D341Med (cell line): ENCODE results near the gene GPR141.

Experiments
- DNase-seq: peaks from one replicate; pipeline ENCODE4 v3.0.0; 2012; ENCODE audit warnings: low spot score

GPR141 gene

DNA sequence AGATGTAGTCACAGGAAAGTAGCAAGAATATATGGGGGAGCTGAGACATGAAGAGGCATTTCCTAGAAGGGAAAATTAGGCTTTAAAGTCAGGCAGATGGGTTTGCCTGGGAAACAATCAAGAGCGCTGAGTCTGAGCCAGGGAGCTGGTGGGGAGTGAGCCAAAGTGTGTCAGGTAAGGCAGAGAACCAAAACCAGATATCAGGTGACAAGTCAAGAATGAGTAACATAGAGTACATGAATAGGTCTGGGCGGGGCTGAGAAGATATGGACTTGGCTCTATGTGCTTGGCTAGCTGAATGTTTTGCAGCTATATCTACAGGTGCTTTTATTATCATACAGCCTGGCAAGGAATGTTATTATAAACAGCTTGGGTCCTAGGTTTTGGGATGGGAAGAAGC lies 49.3 kb downstream of the GPR141 start:
- no peak for DNase-seq

DNA sequence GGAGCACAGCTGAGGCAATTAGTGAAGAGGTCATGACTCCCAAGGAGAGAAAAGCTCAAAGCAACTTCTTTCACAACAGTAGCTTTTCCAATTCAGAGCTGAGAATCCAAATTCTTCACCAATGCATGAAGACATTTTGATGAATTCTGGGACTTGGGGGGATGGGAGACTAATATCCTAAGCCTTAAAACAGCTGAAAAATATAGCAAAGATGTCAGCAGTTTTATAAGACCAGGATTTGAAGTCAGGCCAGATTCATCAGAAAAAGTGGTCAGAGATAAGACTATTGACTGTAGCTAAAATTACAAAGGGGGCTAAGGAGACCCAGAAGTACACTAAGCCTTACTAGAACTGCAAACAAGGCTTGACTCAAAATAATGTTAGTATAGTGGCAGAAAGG lies 51.6 kb downstream of the GPR141 start:
- DNase-seq = no peak

GRCh38 chr7:37738321-37738720 lies 54.8 kb downstream of the GPR141 start:
- DNase-seq = no peak

- no peak for DNase-seq
Observed at GRCh38 chr7:37740398-37740797, 56.8 kb downstream of the GPR141 start.

GRCh38 chr7:37741776-37742175 lies 58.2 kb downstream of the GPR141 start:
- no peak for DNase-seq

- no peak for DNase-seq
Observed at GRCh38 chr7:37751096-37751495, 67.5 kb downstream of the GPR141 start.

- no peak for DNase-seq
Observed at GRCh38 chr7:37753398-37754050, 70.0 kb downstream of the GPR141 start.

GRCh38 chr7:37756797-37757551 lies 73.4 kb downstream of the GPR141 start:
- no peak for DNase-seq

- no peak for DNase-seq
Observed at GRCh38 chr7:37757563-37757962, 74.0 kb downstream of the GPR141 start.

GRCh38 chr7:37758501-37759045 lies 75.0 kb downstream of the GPR141 start:
- no peak for DNase-seq

- peak; percentile 87 for DNase-seq
Observed at GRCh38 chr7:37759526-37759925, 76.0 kb downstream of the GPR141 start.

DNA sequence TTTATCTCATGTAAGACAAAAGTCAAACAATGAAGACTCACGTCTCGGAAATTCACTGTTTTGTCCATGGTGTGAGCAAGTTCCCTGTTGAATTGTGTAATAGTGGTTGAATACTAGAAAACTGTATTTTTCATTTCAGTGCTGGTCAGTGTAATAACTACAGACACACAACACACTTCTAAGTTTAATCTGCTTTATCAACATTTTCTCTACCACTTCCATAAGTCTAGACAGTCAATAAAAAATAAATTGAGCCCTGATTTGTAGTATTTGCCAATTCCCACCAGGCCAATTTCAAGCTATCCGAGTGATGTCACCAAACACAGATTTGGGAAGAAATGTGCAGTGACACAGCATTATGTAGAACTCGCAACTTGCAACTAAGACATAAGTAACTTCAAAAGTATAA lies 81.9 kb downstream of the GPR141 start:
- no peak for DNase-seq

DNA sequence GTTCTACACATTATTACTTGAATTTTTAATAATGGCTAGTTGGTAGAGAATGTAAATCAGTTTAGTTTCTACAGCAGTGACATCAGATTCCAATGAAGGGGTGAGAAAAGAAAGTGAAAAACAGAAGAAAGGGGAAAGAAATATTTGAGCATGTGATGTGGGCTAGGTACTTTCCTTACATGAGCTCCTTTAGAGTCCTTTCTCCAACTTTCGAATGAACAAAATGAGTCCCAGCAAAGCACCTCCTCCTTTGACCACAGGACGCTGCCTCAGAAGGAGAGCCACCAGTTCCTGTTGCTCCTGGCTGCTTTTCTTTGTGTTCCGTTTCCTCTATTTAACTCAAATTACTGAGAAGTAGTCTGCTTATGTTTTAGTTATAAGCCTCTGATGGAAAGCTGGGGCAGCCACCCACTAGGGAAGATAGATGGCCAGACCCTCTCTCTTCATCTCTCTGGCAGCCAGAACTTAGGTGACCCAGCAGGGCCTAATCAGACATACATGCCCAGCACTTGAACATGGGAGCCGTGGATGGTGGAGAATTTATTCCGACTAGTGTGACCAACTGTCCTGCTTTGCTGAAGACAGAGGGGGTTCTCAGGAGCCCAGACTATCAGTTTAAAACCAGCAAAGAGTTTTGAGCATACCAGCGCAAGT lies 82.4 kb downstream of the GPR141 start:
- DNase-seq = no peak

DNA sequence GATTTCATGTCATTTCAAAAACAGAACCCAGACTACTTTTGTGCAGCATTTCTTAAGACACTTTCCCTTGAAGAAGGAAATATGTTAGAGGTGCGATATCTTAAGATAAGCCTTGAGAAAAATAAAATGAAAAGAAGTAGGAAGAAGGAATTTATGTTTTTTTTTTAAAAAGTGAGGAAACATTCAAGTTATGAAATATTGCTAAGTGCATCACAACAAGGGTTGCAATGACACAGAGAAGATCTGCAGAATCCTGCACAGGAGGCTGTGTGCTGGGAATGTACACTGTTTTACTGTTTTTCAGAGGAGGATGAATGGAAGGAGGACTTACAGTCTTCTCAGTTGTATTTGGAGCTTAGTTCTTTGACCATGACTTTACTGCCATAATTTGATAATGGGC lies 85.0 kb downstream of the GPR141 start:
- DNase-seq = no peak

DNA sequence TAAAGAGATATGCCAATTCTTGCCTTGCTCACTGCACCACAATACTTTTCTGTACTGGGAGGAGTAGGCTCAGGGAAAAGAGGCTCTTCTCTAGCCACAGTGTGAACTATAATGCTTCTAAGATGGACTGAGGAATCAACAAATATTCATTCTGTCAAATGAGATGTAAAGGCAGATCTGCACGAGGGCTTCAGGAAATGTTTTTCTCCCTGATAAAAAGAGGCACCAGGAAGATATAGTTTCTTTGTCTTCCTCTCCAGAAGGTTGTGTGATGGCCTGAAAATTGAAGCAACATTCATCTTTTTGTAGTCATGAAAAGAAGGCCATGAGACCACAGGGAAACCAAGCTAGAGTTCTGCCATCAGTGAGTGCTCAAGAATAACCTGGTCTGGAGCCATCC lies 85.7 kb downstream of the GPR141 start:
- no peak for DNase-seq

DNA sequence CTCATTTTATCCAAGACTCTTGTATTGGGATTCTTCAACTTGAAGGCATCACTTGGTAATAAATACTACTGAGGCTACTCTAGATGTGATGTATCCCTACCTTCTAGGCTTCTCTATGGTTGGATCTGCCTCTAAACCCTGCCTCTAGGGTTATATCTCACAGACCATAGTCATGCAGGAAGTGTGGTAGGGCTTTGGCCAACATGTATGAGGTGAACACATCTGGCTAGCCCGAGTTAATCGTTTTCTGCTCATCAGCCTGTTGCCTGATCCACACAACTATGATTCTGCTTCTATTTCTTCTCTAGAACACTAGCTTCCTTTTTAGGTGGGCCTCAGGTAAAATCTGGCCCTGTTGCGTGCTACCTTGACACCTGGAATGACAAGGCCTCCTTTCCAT lies 86.2 kb downstream of the GPR141 start:
- no peak for DNase-seq

GRCh38 chr7:37770838-37771237 lies 87.3 kb downstream of the GPR141 start:
- DNase-seq = no peak

- DNase-seq = no peak
Observed at GRCh38 chr7:37771342-37771741, 87.8 kb downstream of the GPR141 start.

GRCh38 chr7:37771801-37772200 lies 88.2 kb downstream of the GPR141 start:
- no peak for DNase-seq

DNA sequence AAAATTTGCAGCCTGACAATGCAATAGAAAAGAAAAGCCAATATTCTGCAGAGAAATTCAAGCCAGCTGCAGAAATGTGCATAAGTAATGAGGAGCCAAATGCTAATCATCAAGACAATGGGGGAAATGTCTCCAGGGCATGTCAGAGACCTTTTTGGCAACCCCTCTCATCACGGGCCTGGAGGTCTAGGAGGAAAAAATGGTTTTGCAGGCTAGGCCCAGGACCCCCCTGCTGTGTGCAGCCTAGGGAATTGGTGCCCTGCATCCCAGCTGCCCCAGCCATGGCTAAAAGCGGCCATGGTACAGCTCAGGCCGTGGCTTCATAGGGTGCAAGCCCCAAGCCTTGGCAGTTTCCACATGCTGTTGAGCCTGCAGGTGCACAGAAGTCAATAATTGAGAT lies 92.4 kb downstream of the GPR141 start:
- no peak for DNase-seq

DNA sequence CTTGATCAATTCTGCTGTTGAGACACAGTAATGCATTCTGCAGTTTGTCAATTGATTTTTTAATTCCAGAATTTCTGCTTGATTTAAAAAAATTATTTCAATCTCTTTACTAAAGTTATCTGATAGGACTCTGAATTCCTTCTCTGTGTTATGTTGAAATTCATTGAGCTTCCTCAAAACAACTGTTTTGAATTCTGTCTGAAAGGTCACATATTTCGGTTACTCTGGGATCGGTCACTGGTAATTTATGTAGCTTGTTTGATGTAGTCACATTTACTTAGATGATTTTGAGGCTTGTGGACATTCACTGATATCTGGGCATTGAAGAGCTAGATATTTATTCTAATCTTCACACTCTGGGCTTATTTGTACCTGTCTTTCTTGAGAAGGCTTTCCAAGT lies 97.6 kb downstream of the GPR141 start:
- no peak for DNase-seq

GRCh38 chr7:37782166-37782565 lies 98.6 kb downstream of the GPR141 start:
- DNase-seq = no peak

- no peak for DNase-seq
Observed at GRCh38 chr7:37784015-37784414, 100.4 kb downstream of the GPR141 start.
